Caco-2 (cell line): Measurements from ENCODE around the gene DSCAM. TPM values are rescaled to one million over a fixed set of nuclear protein-coding genes. Genes with fewer than 3 reads are reported as not detected.

Experiments
- BruUV-seq: library from RNA; stranded (reverse); fragments of 400-500 nt; replicated peaks from 2 replicates; lab custom pipeline; 2021; lab: Mats Ljungman, UMichigan
- CTCF ChIA-PET: fragments of 300-600 bp; sonication (Branson Sonifier 250); formaldehyde crosslinking; loops from one replicate; lab custom pipeline; 2022; ENCODE audit warnings: antibody characterized with exemption; lab: Charles Lee
- POLR2A ChIA-PET: fragments of 300-600 bp; sonication (Branson Sonifier 250); formaldehyde crosslinking; loops from one replicate; lab custom pipeline; 2022; ENCODE audit warnings: antibody characterized with exemption; lab: Charles Lee
- DNase-seq, 2 experiments: peaks; one replicate each; pipeline versions ENCODE4 v3.0.0 to v3.0.0-alpha.2; 2020 to 2022
- H3K27me3 ChIP-seq: replicated peaks from 2 replicates; pipeline ENCODE4 v1.6.0; 2011; ENCODE audit warnings: low read length; ENCODE audit not compliant: control insufficient read depth, insufficient read depth
- H3K36me3 ChIP-seq: 2 replicates; pipeline ENCODE4 v1.5.1; 2011; ENCODE audit warnings: low read length; ENCODE audit not compliant: control insufficient read depth, insufficient read depth
- H3K4me1 ChIP-seq: fragments of 250-450 bp; sonication (Bioruptor Pico); 2 replicates; pipeline ENCODE4 v1.5.1; 2020; ENCODE audit warnings: mild to moderate bottlenecking
- H3K4me3 ChIP-seq: 2 replicates; pipeline ENCODE4 v1.5.1; 2011; ENCODE audit warnings: low read depth, mild to moderate bottlenecking, control low read depth, low read length
- H3K9me3 ChIP-seq: fragments of 250-450 bp; sonication (Bioruptor Pico); 2 replicates; pipeline ENCODE4 v1.5.1; 2020; ENCODE audit warnings: mild to moderate bottlenecking, moderate library complexity
- H3K27ac Mint-ChIP-seq: one replicate; pipeline ENCODE4 v1.8.0; 2022; ENCODE audit warnings: mixed read lengths; ENCODE audit not compliant: unreplicated experiment
- H3K27me3 Mint-ChIP-seq: one replicate; pipeline ENCODE4 v1.8.0; 2022; ENCODE audit warnings: mixed read lengths; ENCODE audit not compliant: insufficient read depth, unreplicated experiment
- H3K36me3 Mint-ChIP-seq: one replicate; pipeline ENCODE4 v1.8.0; 2022; ENCODE audit warnings: mild to moderate bottlenecking, mixed read lengths; ENCODE audit not compliant: insufficient read depth, unreplicated experiment
- H3K4me1 Mint-ChIP-seq: one replicate; pipeline ENCODE4 v1.8.0; 2022; ENCODE audit warnings: low read depth, mixed read lengths; ENCODE audit not compliant: unreplicated experiment
- H3K4me3 Mint-ChIP-seq: one replicate; pipeline ENCODE4 v1.8.0; 2022; ENCODE audit warnings: mild to moderate bottlenecking, moderate library complexity, mixed read lengths; ENCODE audit not compliant: unreplicated experiment
- H3K9me3 Mint-ChIP-seq: one replicate; pipeline ENCODE4 v1.8.0; 2022; ENCODE audit warnings: mixed read lengths; ENCODE audit not compliant: unreplicated experiment
- CTCF ChIP-seq, 2 experiments: fragments of 200-600 bp in 1 of 2; IDR thresholded peaks; 1 replicate in 1 of 2; 2 replicates in 1 of 2; pipeline versions ENCODE4 v1.5.1 to v1.8.0; 2011 to 2022; ENCODE audit warnings: antibody characterized with exemption in 1 of 2, control low read depth in 1 of 2, inconsistent platforms in 1 of 2, low read depth in 1 of 2, low read length in 1 of 2, mild to moderate bottlenecking in 1 of 2, moderate library complexity in 1 of 2; ENCODE audit not compliant: insufficient read depth in 1 of 2, severe bottlenecking in 1 of 2, unreplicated experiment in 1 of 2
- intact Hi-C: fragments of 100-400 bp; cut with micrococcal nuclease; formaldehyde crosslinking; loops from one replicate; pipeline ENCODE4 v1.10.0; 2022; ENCODE audit not compliant: unreplicated experiment
- total RNA-seq: library from RNA; stranded (reverse); gene quantifications from 2 replicates; pipeline ENCODE4 v1.2.3, GENCODE V29; 2022

Gene DSCAM
- total RNA-seq, 1 experiment from 2014 or later: not detected

GRCh38 chr21:40066221-40066620, 780.7 kb downstream of the DSCAM start:
- Mint-ChIP-seq H3K4me3 (no peak overlapping the region), H3K9me3 (no peaks in the 10 kb centered on the region), H3K27me3 (peaks cover 24% of the 10 kb centered on the region), H3K27ac (no peak overlapping the region), H3K36me3 (no peaks in the 10 kb centered on the region), H3K4me1 (no peaks in the 10 kb centered on the region)
- H3K9me3 ChIP-seq: no peaks in the 10 kb centered on the region
- ChIA-PET POLR2A (no interaction called here), CTCF (no interaction called here)
- no peaks in the 10 kb centered on the region for H3K4me1 ChIP-seq
- no peak for TF ChIP-seq CTCF (IDR thresholded peaks at IDR 0.05; ENCODE audit: insufficient read depth in 1 of 2, low read depth in 1 of 2, low read length in 1 of 2, severe bottlenecking in 1 of 2, unreplicated experiment in 1 of 2)
- BruUV-seq: no TSS peak
- no peaks in the 10 kb centered on the region for H3K27me3 ChIP-seq
- no peaks in the 10 kb centered on the region for H3K36me3 ChIP-seq
- intact Hi-C loops: no loop called here
- no peak for DNase-seq
- H3K4me3 ChIP-seq: no peak overlapping the region

GRCh38 chr21:40060083-40060677, 786.8 kb downstream of the DSCAM start:
- DNase-seq: no peak
- no peak overlapping the region for H3K27ac Mint-ChIP-seq
- H3K36me3 ChIP-seq: no peaks in the 10 kb centered on the region
- ChIA-PET CTCF (no interaction called here), POLR2A (no interaction called here)
- H3K4me1 ChIP-seq: no peaks in the 10 kb centered on the region
- intact Hi-C loops: no loop called here
- H3K4me3 ChIP-seq: no peak overlapping the region
- H3K27me3 ChIP-seq: no peaks in the 10 kb centered on the region
- H3K9me3 Mint-ChIP-seq: no peaks in the 10 kb centered on the region
- H3K4me3 Mint-ChIP-seq: no peak overlapping the region
- H3K4me1 Mint-ChIP-seq: no peaks in the 10 kb centered on the region
- BruUV-seq: no TSS peak
- no peaks in the 10 kb centered on the region for H3K36me3 Mint-ChIP-seq
- H3K9me3 ChIP-seq: no peaks in the 10 kb centered on the region
- H3K27me3 Mint-ChIP-seq: peaks cover 15% of the 10 kb centered on the region
- TF ChIP-seq CTCF (IDR thresholded peaks at IDR 0.05; ENCODE audit: insufficient read depth in 1 of 2, low read depth in 1 of 2, low read length in 1 of 2, severe bottlenecking in 1 of 2, unreplicated experiment in 1 of 2): no peak

GRCh38 chr21:40057331-40057730, 789.6 kb downstream of the DSCAM start:
- POLR2A ChIA-PET: no interaction called here
- TF ChIP-seq CTCF (IDR thresholded peaks at IDR 0.05; ENCODE audit: insufficient read depth in 1 of 2, low read depth in 1 of 2, low read length in 1 of 2, severe bottlenecking in 1 of 2, unreplicated experiment in 1 of 2): no peak
- intact Hi-C loops: no loop called here
- H3K9me3 ChIP-seq: no peaks in the 10 kb centered on the region
- CTCF ChIA-PET: no interaction called here
- no peaks in the 10 kb centered on the region for H3K36me3 ChIP-seq
- no peak for DNase-seq
- Mint-ChIP-seq H3K36me3 (no peaks in the 10 kb centered on the region), H3K27me3 (peaks cover 11% of the 10 kb centered on the region), H3K4me1 (no peaks in the 10 kb centered on the region), H3K4me3 (no peak overlapping the region), H3K27ac (no peak overlapping the region), H3K9me3 (no peaks in the 10 kb centered on the region)
- no TSS peak for BruUV-seq
- no peak overlapping the region for H3K4me3 ChIP-seq
- H3K4me1 ChIP-seq: no peaks in the 10 kb centered on the region
- no peaks in the 10 kb centered on the region for H3K27me3 ChIP-seq
